Amniotic stem cell (primary cell): ENCODE results near the gene USP7.
"Not testable (repeated sequence)": the region's sequence is repeated elsewhere in the genome, so short reads cannot be mapped to it uniquely, and the experiment has no call there.

Source experiments
- DNase-seq: peaks from one replicate; lab custom pipeline; 2025; lab: John Stamatoyannopoulos, UW

Gene USP7

GRCh38 chr16:8924214-8924613 is 39.5 kb downstream of the USP7 start:
- no peak for DNase-seq

- no peak for DNase-seq
Measured at GRCh38 chr16:8923199-8923598, 40.5 kb downstream of the USP7 start.

- no peak for DNase-seq
Measured at GRCh38 chr16:8921347-8921984, 42.2 kb downstream of the USP7 start.

DNA sequence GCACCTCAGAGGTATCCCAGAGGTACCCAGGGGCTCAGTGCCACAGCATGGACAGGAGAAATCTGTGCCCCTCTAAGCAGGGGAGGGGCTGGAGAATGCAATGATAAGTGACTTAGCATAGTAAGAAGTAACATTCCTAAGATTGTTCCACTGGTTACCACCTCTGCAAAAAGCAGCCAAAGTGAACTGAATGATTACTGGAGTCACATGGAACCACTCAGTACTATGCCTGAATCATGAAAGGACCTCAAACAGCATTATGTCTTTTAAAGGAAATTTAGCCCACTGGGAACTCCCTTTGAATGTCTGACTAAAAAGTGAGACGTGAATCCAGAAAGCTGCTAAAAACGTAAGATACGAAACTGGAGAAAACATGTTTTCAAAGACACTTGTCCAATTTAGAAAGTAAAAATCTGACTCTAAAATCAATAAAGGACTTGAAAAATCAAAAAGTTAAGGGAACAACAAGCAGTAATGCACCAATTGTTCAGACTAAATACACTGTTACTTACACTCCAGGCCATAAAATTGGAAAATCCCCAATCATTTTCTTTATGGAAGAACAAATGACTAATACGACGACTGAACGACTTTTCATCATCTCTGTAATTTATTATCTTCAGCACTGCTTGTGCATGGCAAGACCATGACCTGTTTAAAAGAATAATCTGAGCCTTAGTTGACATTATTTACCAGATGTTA is 42.9 kb downstream of the USP7 start:
- DNase-seq, result no peak

DNA sequence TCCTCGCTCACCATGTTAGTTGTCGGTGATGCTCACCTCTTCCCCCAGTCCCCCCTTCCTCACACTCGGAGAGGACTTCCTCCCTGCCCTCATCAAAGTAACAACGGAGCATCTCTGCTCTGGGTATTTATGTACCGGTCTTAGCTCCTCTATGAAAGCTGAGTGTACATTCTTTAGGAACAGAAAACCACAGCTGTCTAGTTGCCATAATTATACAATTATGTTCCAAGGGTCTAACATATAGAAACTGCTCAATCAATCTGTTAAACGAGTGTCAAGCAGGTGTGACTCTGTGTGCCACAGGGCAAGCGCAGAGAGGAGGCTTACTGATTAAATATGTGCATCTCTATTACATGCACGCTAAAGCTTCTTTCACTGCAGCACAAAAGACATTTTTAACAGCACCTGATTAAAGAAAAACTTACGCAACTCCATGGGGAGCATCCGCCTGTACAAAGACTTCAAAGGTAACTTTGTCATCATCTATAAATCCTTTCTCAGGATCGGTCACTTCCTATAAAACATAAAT is 43.7 kb downstream of the USP7 start:
- no peak for DNase-seq

GRCh38 chr16:8919089-8919933 is 44.4 kb downstream of the USP7 start:
- no peak for DNase-seq

GRCh38 chr16:8917336-8917735 is 46.4 kb downstream of the USP7 start:
- DNase-seq, result not testable (repeated sequence)

DNA sequence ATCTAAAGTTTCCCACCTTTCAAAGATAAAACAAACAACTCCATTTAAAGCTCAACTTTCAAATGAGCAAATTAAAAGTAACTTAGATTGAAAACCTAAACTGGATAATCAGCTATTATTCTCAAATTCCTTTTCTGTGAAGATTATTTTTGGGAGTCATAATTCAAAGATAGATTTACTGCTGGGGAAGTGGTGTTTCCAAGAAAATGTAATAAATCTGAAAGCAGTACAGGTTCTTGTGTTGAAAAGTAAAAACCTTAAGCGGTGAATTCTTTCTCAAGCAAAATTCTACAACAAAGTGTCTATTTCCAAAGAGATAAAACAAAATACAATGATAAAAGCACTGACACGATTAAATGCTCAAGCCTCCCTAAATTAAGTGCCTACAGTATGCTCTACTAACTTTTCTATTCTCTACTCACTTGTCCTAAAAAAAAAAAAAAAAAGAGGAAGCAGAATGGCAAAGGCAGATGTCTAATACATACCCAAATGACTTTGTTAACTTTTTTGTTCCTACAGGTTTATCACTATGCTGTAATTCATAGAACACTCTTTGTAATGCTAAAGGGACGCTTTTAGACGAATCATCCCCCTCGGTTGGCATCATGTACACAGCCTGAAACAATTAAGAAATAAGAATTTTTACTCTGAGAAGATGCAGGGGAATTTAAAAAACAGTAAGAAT is 47.0 kb downstream of the USP7 start:
- no peak for DNase-seq

DNA sequence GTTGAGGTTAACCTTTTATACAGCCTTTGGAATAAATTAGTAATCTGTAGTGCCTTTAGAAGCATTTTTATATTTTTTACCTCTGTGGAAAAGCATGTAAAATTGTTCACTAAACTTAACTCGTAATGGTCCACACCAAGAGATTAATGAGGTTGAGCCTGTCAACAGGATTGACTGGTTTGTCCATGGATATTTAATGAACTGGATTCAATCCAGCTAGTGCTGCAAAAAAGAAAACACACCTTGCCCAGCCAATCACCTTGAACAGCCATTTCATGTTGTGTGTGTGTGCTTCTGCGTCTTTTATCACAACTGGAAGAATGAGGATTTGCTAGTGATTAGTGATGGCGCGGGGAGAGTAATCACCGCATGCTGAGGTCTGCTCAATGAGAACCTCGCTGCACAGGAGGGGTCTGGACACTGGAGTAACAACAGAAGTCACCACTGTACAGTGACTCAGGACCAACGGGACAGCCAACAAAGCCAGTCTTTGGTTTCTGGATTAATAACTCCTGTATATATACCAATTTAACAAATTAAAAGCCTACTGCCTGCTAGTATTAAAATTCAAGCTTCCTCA is 47.9 kb downstream of the USP7 start:
- DNase-seq, result no peak

DNA sequence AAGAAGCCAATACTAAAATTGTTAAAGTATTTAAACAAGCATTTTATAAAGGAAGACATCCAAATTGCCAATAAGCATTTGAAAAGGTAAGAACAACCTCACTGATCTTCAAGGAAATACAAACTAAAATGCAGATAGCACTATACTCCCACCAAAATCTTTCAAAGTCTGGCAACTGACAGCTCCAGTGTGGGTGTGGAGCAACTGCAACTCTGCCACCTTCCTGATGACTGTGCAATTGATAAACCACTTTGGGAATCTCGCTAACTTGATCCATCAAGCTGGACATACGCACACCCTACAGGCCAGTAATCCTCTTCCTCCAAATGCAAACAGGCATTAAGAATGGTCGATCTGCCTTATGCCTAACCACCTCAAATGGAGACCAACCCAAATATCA is 49.6 kb downstream of the USP7 start:
- no peak for DNase-seq

DNA sequence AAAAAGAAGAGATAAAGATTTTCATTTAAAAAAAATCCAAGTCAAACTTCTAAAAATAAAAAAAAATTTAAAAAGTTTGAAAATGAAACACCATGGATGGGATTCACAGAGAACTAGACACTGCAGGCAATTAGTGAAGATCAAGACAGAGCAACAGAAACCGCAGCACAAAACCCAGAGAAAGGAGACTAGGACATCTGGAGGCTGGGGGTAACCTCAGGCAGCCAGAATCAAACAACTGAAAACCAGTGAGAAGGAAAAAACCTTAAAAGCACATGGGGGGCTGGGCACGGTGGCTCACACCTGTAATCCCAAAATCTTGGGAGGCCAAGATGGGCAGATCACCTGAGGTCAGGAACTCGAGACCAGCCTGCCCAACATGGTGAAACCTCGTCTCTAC is 50.9 kb downstream of the USP7 start:
- no peak for DNase-seq

DNA sequence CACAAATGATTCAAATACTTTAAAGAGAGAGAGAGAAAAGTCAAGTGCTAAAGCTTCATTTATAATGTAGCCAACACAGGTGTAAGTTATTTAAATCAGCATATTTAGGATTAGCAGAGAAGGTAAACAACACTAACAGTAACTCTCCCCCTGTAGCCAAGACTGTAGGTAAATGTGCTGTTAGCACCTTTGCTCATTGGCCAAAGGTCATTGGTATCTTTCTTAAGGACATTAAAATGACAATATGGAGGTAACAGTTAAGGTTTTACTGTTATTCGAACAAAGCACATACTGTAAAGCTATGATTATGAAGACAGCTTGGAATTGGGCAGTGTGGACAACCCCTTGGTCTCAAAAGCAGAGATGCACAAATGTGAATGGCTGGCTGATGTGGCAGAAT is 52.9 kb downstream of the USP7 start:
- DNase-seq, result no peak

- no peak for DNase-seq
Measured at GRCh38 chr16:8908810-8909468, 54.8 kb downstream of the USP7 start.

GRCh38 chr16:8907096-8907495 is 56.6 kb downstream of the USP7 start:
- DNase-seq, result no peak

DNA sequence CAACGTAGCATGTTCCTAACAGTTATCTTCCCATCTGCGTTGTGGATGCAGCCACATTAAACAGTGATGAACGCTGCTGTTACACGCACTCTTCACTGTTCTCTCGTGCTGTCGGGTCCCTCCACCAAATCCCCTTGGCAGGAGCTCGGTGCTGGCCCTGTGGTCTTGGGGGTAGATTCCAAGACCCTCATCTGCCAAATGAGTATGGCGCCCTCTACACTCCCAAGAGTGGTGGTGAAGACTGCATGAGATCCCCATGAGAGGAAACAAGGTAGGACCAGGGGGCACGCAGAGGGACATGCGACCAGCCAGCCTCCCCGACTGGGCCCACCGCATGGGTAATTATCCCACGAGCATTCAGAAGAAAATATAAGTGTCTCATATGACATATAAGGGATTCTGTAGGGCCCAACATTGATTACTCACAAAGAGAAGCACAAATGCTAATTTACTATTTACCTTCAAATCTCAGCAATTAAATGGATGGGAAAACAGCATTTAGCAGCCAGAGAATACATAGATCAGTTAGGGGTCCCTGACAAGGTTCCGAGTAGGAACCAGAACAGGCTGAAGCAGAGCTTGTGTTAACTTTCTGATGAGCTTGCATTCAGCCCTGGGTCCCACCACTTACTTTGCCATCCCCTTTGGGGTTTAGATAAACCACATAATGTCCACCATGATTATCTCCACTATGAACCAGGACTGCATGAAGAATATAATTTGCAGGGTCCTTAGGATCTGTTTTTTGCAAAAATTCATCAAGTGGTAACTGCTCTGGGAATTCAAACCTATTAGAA is 57.7 kb downstream of the USP7 start:
- DNase-seq, result no peak

DNA sequence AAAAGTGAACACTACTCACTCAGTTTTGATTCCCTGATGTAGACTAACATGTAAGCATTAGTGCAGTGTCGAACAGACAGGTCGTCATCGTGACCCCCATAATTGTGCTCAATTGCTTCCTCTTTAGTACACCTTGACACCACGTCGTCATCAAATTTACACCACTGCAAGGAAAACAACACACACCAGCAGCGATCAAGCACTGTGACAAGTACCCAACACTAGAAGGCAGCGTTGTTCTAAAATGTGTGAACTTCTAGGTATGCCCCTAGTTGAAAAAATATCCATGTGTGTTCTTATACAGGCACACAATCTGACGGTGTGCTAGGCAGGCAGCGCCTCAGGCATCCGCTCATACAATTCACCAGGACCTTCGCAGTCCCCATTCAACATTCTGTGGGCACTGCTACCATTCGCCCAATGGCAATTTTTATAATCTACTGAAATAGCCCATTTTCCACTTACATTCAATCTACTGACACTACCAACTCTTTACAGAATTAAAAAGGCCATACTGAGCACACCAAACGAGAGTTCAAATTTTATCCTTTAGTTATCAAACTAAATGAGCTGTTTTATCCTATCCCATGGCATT is 58.4 kb downstream of the USP7 start:
- no peak for DNase-seq

DNA sequence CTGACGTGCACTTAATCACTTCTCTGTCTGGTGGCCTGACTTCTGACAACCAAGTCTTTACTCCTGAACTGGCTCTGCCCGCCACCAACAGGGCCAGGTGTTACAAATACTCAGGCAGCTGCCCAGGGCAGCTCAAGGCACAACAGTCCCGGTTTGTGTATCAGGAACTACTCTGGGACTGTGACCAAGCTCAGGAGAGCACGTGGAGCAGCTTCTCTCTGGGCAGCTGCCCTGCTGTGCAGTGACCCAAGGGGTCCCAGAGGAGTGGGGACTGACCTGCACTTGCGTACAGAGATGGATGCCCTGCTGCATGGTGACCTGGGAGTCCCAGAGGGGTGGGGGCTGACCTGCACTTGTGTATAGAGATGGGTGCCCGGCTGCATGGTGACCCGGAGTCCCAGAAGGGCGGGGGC is 59.7 kb downstream of the USP7 start:
- DNase-seq, result no peak

DNA sequence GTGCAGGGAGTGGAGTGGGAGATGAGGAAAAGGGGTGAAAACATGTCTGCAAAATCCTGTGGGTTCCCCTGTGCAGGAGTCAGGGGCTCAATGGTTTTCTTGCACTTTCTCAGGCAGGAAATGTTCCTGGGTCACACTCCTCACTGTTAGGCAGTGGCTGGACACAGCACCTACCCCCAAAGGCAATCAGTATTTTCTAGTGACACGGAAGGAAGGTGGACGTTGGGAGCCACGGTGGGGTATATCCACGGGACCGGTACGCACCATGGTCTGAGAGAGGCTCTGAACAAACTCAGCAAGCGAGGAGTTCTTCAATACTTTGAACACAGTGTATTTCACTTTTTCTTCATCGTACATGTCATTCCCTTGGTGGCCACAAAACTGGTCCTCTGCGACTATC is 60.7 kb downstream of the USP7 start:
- DNase-seq, result no peak

DNA sequence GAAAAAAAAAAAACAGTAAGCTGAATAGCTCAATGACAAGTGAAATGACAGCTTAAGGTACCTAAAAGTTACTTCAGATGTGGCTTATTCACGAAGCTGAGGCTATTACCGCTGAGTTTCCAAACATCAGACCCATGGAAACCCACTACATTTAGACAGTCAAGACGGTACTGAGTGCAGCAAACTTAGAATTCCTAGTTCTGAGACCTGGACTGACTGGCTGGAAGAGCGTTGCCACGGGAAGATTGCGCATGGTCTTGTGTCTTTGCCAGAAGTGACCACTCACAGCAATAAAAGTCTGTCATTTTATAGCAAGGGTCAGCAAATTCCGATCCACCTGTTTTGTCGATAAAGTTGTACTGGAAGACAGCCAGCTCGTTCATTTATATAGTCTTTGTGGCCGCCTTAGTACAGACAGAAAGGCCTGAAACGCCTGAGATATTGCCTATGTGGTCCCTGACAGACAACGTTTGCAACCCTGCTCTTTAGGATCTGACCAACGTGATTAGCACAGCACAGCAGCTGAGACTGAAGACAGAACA is 62.3 kb downstream of the USP7 start:
- DNase-seq, result no peak

- no peak for DNase-seq
Measured at GRCh38 chr16:8900343-8900742, 63.4 kb downstream of the USP7 start.
